GM19455 (cell line): ENCODE results near the gene NELL1.

Source experiments
- ATAC-seq: cut with Tn5 transposase; IDR thresholded peaks from one replicate; pipeline ENCODE4 v1.9.1; 2021; ENCODE audit not compliant: unreplicated experiment

Gene NELL1

DNA sequence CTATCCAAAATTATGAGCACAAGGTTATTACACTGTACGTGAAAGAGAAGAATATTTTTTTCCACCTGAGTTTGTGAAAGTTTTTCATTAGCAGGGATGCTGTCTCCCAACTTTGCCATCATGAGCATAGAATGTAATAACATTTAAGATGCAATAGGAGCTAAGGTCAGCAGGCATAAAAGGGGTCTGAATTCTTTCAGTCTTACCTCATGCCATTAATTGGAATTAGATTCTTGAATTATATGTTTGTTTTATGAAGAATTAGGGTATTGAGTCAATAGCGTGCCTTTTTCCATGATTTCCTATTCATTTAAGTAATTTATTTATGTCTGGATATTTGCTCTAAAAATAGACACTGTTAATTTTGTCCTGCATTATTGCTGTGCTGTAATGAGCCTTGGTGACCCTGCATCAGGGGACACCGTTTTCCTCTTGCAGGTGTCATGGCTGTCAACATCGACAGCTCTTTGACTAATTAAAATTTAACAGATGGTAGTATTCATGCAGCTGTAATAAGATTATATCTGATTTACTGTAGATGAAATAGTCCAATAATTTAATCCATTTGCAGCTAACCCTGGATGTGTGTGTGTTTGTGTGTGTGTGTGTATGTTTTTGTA, 637.5 kb downstream of the NELL1 start:
- no peak for ATAC-seq

- no peak for ATAC-seq
Observed at GRCh38 chr11:21307874-21308273, 638.5 kb downstream of the NELL1 start.

- no peak for ATAC-seq
Observed at GRCh38 chr11:21316591-21316990, 647.2 kb downstream of the NELL1 start.

DNA sequence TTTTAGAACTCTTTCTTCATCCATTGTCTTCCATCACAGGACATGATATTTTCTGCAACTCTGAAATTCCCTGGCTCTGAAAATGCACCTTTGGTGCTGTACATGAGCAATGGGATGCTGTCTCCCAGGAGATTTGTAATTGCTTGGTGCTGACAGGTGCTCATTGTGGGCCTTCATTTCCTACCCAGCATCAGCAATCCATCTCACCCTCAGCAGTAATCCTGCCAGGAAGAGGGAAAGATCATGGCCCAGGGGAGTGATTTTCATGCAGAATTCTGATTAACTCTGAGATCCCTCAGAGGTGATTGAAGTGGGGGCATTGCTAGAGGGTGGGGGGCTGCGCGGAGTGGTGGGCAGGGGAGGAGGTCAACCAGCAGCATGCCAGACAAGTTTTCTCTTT, 651.7 kb downstream of the NELL1 start:
- ATAC-seq, result no peak

DNA sequence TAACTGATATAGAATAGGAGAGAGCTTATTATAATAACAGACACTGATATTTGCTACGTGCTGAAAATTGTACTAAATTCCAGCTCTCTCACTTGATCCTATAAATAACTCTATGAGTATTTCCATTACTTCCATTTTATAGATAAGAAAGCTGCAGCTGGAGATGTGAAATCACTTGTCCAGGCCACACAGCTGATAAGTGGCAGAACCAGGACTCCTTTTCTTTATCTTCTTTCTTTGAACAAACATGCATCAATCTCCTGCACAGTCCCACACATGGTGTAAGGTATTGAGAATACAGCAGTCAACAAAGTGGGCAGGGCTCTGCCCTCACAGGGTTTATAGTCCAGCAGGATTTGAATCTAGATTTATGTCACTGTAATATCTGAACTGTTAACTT, 652.1 kb downstream of the NELL1 start:
- ATAC-seq, result no peak

- no peak for ATAC-seq
Observed at GRCh38 chr11:21323617-21324016, 654.2 kb downstream of the NELL1 start.

GRCh38 chr11:21343204-21343603, 673.8 kb downstream of the NELL1 start:
- no peak for ATAC-seq

DNA sequence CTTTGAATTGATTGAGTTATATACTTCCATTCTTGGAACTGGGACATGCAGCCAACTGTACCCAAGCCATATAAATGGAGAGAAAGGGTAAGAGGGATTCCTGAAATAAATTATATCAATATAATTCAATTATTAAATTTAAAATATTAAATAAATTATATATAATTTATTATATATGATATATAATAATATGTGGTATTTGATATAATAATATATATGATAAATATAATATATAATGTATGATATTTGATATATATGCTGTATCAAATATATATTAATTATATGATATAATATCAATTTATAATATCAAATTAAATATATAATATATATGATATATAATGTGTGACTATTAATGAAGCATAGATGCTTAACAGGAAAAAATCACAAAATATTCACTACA, 677.0 kb downstream of the NELL1 start:
- no peak for ATAC-seq

GRCh38 chr11:21350613-21351012, 681.2 kb downstream of the NELL1 start:
- ATAC-seq, result no peak

DNA sequence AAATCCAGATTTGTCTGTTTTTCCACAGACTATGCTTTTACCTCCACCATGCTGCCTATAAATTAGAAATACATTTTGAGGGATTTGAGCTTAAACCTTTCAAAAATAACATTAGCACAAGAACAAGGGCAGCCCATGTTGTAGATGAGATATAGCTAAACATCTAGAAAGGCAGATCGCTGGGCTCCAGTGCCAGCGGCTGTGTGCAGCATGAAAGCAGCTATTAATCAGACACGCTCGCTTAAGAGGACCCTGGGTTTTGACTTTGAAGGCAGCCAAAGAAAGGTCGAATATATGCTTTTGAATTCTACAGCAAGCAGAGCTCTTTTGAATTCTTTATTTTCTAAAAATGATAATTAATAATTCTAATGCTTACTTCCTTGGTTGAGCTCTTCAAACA, 684.0 kb downstream of the NELL1 start:
- ATAC-seq, result no peak

GRCh38 chr11:21364866-21365624, 695.7 kb downstream of the NELL1 start:
- no peak for ATAC-seq

DNA sequence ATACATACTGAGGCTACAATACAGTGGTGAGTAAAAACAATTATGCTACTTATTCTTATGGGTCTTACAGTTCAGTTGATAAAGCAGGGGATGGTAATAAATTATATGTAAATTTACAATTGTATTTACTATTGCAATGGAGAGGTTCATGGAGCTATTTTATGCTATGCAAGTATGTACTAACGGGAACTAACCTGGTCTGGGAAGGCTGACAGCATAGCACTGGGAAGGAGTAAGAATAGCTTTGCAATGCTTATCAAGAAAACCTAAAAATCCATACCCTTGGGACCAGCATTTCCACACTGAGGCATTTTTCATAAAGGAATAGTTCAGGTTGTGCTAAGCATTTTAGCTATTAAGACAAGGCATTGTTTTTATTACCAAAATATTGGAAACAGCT, 700.6 kb downstream of the NELL1 start:
- no peak for ATAC-seq

- ATAC-seq, result no peak
Observed at GRCh38 chr11:21371044-21371443, 701.7 kb downstream of the NELL1 start.

- no peak for ATAC-seq
Observed at GRCh38 chr11:21372672-21373071, 703.3 kb downstream of the NELL1 start.

- no peak for ATAC-seq
Observed at GRCh38 chr11:21374376-21374775, 705.0 kb downstream of the NELL1 start.

DNA sequence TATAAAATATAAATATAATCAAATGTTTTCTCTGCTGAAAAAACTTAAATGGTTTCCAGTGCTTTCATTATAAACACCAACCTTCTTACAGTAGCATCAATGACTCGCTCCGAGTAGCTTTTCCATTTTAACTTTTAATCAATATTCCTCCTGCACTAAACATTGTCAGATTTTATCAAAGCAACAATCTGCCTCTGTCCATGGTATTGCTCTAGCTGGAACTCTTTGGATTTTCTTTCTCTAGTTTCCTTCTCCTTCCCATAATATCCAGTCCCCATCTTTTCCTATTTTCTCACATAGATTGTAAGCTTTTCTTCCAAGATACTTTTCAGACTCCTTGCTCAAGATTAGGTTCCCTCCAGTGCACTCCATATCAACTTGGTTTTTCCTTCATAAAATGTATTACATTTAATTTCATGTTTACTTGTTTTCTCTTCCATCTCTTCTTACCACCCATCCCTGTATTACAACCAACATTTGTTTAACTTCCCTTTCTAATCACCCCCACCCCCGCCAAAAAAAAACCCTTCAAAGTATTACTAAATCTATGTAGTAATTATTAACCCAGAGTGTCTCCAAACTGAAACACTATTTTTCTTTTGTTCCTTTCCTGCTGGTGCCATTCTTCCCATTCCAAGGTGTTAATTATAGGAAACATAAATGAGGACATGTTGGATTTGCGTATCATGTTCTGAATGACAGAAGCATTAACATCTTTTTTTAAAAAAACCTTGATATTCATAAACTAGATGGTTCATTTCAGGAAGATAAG, 716.5 kb downstream of the NELL1 start:
- ATAC-seq, result no peak

- ATAC-seq, result no peak
Observed at GRCh38 chr11:21390430-21390829, 721.0 kb downstream of the NELL1 start.

DNA sequence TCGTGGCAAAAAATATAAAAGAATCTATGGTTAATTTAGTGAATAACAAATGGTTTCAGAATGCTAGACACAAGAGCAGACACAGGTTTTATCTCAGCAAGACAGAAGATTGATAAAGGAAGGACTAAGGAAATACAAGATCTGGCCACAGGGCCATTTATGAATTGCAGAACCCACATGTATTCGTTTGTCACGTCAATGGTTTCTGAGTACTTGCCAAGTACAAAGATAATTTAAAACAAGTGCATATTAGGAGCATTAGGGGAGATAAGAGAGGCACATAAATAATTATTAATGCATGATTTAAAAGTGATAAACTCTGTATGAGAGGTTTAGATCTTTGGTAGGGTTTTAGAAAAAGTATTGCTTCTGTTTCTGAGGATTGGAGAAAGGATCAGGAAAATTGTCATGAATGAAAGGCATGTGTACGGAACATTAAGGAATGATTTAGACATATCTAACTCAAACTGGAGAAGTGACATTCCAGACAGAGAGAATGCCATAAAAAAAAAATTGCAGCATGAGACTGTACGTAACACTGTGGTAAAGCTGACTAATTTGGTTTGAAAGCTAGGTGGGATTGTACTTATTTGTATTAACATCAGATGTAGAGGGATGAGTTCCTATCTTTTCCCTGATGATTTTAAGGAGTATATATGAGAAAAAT, 727.1 kb downstream of the NELL1 start:
- ATAC-seq, result no peak

- no peak for ATAC-seq
Observed at GRCh38 chr11:21398195-21398594, 728.8 kb downstream of the NELL1 start.

DNA sequence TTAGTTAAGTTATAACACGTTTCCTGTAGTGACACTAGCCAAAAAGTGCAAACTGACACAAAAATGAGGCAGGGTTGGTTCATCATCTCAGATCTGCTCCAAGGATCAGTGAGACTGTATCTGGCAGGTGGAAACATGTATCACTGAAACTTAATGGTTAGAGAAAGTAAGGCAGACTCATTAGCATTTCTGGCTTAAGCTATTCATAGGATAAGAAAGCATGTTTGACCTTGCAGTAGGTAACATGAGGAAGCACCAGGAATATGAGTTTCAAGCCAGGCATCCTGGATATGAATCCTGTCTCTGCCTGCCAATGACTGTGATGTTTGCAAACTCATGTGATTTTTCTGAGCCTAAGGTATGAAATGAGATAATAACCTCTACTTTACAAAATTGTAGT, 732.1 kb downstream of the NELL1 start:
- no peak for ATAC-seq

GRCh38 chr11:21402274-21402673, 732.9 kb downstream of the NELL1 start:
- ATAC-seq, result no peak

DNA sequence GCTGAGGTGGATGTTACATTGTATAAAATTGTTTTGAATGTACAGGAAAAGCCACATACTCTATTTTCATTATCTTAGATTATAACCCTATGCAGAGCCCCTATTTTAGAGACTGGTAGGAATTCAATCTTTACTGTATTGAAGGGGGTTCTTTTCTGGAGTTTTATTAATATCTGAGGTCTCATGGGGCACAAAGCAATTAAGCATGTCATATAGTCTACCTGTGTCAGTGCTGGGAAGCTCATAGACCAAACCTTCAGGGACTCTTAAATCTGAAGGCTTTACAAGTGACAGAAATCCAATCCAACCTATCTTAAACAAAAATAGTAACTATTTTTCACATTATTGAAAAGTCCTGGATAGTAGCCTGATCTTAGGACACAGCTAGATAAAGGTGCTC, 733.7 kb downstream of the NELL1 start:
- ATAC-seq, result no peak
